Keratinocyte (primary cell): ENCODE results near the gene IL1RAPL2. TPM values are rescaled to one million over a fixed set of nuclear protein-coding genes. Genes with fewer than 3 reads are reported as not detected.
A peak's percentile ranks its signal among the peaks of the same experiment; 100 is the strongest.

Experiments used
- DNase-seq: peaks from one replicate; pipeline ENCODE4 v3.0.0-alpha.2; 2011; ENCODE audit warnings: low read depth, missing footprints, low spot score
- FAIRE-seq: peaks from 2 replicates; lab custom pipeline; 2011; peaks lifted over from hg19 to GRCh38; lab: Jason Lieb, UNC
- H2AFZ ChIP-seq: 2 replicates; pipeline ENCODE4 v1.6.0; 2012; ENCODE audit warnings: low read length, control low read depth, inconsistent platforms; ENCODE audit not compliant: control insufficient read depth
- H3K27ac ChIP-seq: 2 replicates; pipeline ENCODE4 v1.5.1; 2011; ENCODE audit warnings: low read length; ENCODE audit not compliant: control insufficient read depth, insufficient read depth
- H3K27me3 ChIP-seq: 3 replicates; pipeline ENCODE4 v1.6.0; 2011; ENCODE audit warnings: low read length; ENCODE audit not compliant: control insufficient read depth, insufficient read depth; ENCODE audit errors: extremely low read depth
- H3K36me3 ChIP-seq, 2 experiments: 2 replicates in 1 of 2; 3 replicates in 1 of 2; pipeline ENCODE4 v1.5.1; 2011; ENCODE audit warnings: low read length in 2 of 2, mild to moderate bottlenecking in 1 of 2; ENCODE audit not compliant: control insufficient read depth in 2 of 2, insufficient read depth in 2 of 2; ENCODE audit errors: extremely low read depth in 1 of 2
- H3K4me1 ChIP-seq: 3 replicates; pipeline ENCODE4 v1.5.1; 2011; ENCODE audit warnings: low read length; ENCODE audit not compliant: control insufficient read depth, insufficient read depth; ENCODE audit errors: extremely low read depth
- H3K4me2 ChIP-seq: 3 replicates; pipeline ENCODE4 v1.6.0; 2011; ENCODE audit warnings: low read depth, low read length; ENCODE audit not compliant: control insufficient read depth, insufficient read depth; ENCODE audit errors: extremely low read depth
- H3K4me3 ChIP-seq, 3 experiments: fragments of 200-600 bp in 1 of 3; sonication (generic) in 1 of 3; 2 replicates in 2 of 3; 3 replicates in 1 of 3; pipeline ENCODE4 v1.5.1; 2011 to 2016; ENCODE audit warnings: low read length in 3 of 3, mild to moderate bottlenecking in 3 of 3, control low read depth in 2 of 3, inconsistent platforms in 1 of 3, low read depth in 1 of 3, mixed read lengths in 1 of 3, mixed run types in 1 of 3, moderate library complexity in 1 of 3; ENCODE audit not compliant: control insufficient read depth in 2 of 3, insufficient read depth in 2 of 3; ENCODE audit errors: extremely low read depth in 1 of 3
- H3K79me2 ChIP-seq: 2 replicates; pipeline ENCODE4 v1.6.0; 2012; ENCODE audit warnings: low read length; ENCODE audit not compliant: control insufficient read depth, insufficient read depth
- H3K9ac ChIP-seq: 3 replicates; pipeline ENCODE4 v1.6.0; 2011; ENCODE audit warnings: low read length; ENCODE audit not compliant: control insufficient read depth, insufficient read depth; ENCODE audit errors: extremely low read depth
- H3K9me1 ChIP-seq: 3 replicates; pipeline ENCODE4 v1.6.0; 2011; ENCODE audit warnings: low read length; ENCODE audit not compliant: control insufficient read depth, insufficient read depth; ENCODE audit errors: extremely low read depth
- H3K9me3 ChIP-seq: 2 replicates; pipeline ENCODE4 v1.5.1; 2012; ENCODE audit warnings: low read depth, low read length; ENCODE audit not compliant: control insufficient read depth
- H4K20me1 ChIP-seq: 3 replicates; pipeline ENCODE4 v1.6.0; 2011; ENCODE audit warnings: low read length; ENCODE audit not compliant: control insufficient read depth, insufficient read depth; ENCODE audit errors: extremely low read depth
- CTCF ChIP-seq, 3 experiments: IDR thresholded peaks in 1 of 3; conservative IDR thresholded peaks in 1 of 3; optimal IDR thresholded peaks in 1 of 3; 2 replicates in 2 of 3; 3 replicates in 1 of 3; pipeline versions ENCODE3 to v1.5.1; 2011; ENCODE audit warnings: low read length in 3 of 3, mild to moderate bottlenecking in 3 of 3, moderate library complexity in 2 of 3, control low read depth in 1 of 3, inconsistent platforms in 1 of 3; ENCODE audit not compliant: insufficient read depth in 2 of 3; ENCODE audit errors: extremely low read depth in 1 of 3
- EZH2 ChIP-seq: IDR thresholded peaks from one replicate; pipeline ENCODE4 v1.6.1; 2012; ENCODE audit warnings: inconsistent platforms, mild to moderate bottlenecking, low read length, moderate library complexity
- dilution Hi-C: fragments of 300-500 bp; cut with MboI; formaldehyde crosslinking; loops from one replicate; pipeline ENCODE4 v1.7.0; 2020; ENCODE audit warnings: low sequenced_read_pairs; ENCODE audit not compliant: extremely low pct_ligation_motif_present
- polyA plus RNA-seq, 5 experiments: library from polyadenylated mRNA; depleted of rRNA in 3 of 5; stranded (reverse) in 3 of 5; stranded (forward) in 1 of 5; unstranded in 1 of 5; fragments of >200 nt; gene quantifications; 1 replicate in 1 of 5; 2 replicates in 3 of 5; 3 replicates in 1 of 5; pipeline versions ENCODE4 v1.2.1 to v1.2.3, GENCODE V29; 2011 to 2012; ENCODE audit warnings: missing spikeins in 2 of 5, low read depth in 1 of 5, low replicate concordance in 1 of 5

Gene IL1RAPL2
- polyA plus RNA-seq, 1 donor (not counting 4 experiments of a cell fraction or from before 2014, with no cell fraction given), result 0.24 TPM

DNA sequence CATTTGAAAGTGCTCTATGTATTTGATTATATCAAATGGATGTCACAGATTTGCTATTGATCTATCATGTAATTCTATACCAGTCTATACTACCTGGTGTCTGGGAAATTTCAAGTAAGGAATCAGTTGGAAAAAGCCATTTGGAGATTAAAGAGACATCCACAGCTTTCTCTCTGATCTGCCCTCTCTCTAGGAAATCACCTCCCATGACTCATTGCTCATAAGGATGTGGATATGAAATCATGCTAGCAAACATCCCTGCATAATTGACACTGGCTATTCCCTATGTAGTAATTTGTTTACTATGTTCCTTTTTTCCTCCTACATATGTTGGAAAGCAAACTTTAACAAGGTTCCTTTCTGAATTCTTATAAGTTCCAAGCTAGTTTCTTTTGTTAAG, 560.2 kb downstream of the IL1RAPL2 start:
- H3K9me3 ChIP-seq, result no peaks in the 10 kb centered on the region
- H3K9me1 ChIP-seq, result no peaks in the 10 kb centered on the region
- H4K20me1 ChIP-seq, result no peaks in the 10 kb centered on the region
- no peak overlapping the region for H3K9ac ChIP-seq
- H3K27ac ChIP-seq, result no peak overlapping the region
- no peaks in the 10 kb centered on the region for H3K79me2 ChIP-seq
- no peak overlapping the region for H2AFZ ChIP-seq
- no peaks in the 10 kb centered on the region for H3K36me3 ChIP-seq
- no peak overlapping the region for H3K4me3 ChIP-seq
- H3K4me1 ChIP-seq, result no peaks in the 10 kb centered on the region
- TF ChIP-seq EZH2, result no peak
- no peak for TF ChIP-seq CTCF (optimal IDR thresholded peaks at IDR 0.05 in 1 of 3, IDR thresholded peaks at IDR 0.05 in 1 of 3, conservative IDR thresholded peaks at IDR 0.05 in 1 of 3; ENCODE audit: extremely low read depth in 1 of 3, insufficient read depth in 2 of 3, low read length in 3 of 3)
- peaks cover 4% of the 10 kb centered on the region for H3K27me3 ChIP-seq
- no peak overlapping the region for H3K4me2 ChIP-seq
- dilution Hi-C loops, result no loop called here
- FAIRE-seq, result peak; percentile 17
- no peak for DNase-seq

DNA sequence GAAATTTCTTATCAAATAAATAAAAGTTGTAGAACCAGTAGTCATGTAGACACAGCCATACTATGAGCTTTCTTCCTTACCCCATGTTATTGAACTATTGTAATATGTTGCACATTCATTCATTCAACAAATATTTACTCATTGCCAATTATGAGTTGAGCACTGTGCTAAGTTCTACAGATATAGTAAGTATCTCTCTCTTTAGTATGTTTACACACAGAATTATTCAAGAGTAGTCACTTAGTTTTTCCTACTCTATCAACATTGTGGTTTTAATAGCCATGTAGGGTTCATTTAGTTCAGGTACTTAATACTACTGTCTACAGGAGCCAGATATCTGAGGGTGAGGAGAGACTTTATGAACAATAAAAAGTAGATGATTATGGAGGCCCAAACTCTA, 568.3 kb downstream of the IL1RAPL2 start:
- Histone ChIP-seq H3K4me2 (no peak overlapping the region), H3K79me2 (no peaks in the 10 kb centered on the region), H3K9me3 (no peaks in the 10 kb centered on the region), H3K4me1 (no peaks in the 10 kb centered on the region), H3K9ac (no peak overlapping the region), H3K36me3 (no peaks in the 10 kb centered on the region), H3K27me3 (no peaks in the 10 kb centered on the region), H3K27ac (no peak overlapping the region), H3K4me3 (no peak overlapping the region), H2AFZ (no peak overlapping the region), H3K9me1 (no peaks in the 10 kb centered on the region), H4K20me1 (no peaks in the 10 kb centered on the region)
- TF ChIP-seq EZH2 (no peak), CTCF (optimal IDR thresholded peaks at IDR 0.05 in 1 of 3, IDR thresholded peaks at IDR 0.05 in 1 of 3, conservative IDR thresholded peaks at IDR 0.05 in 1 of 3; ENCODE audit: extremely low read depth in 1 of 3, insufficient read depth in 2 of 3, low read length in 3 of 3) (no peak)
- dilution Hi-C loops, result no loop called here
- no peak for DNase-seq
- no peak for FAIRE-seq
